NCI-H1694 treated with DMSO at 0.1 percent for 48 hours (cell line): Measurements from ENCODE around the gene CELF2.

Source experiments
- DNase-seq: peaks from one replicate; lab custom pipeline; 2025; lab: John Stamatoyannopoulos, UW

Gene CELF2

DNA sequence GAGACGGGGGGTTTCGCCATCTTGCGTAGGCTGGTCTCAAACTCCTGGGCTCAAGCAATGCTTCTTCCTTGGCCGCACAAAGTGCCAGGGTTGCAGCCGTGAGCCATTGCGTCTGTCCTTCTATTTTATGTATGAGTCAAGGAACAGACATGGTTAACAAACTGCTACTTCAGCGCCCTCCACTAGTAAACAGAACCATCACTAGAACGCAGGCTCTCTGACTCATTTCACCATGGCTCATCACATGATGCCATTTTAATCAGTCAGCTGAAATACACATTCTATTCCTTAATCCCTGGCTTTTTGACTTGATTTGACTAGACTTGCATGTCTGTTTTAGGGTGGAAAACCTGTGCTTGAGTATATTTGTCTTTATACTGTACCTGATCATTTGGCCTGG lies 41.3 kb downstream of the CELF2 start:
- DNase-seq, result no peak

GRCh38 chr10:11063856-11064255 lies 46.2 kb downstream of the CELF2 start:
- DNase-seq, result no peak

GRCh38 chr10:11064832-11065231 lies 47.2 kb downstream of the CELF2 start:
- DNase-seq, result no peak

DNA sequence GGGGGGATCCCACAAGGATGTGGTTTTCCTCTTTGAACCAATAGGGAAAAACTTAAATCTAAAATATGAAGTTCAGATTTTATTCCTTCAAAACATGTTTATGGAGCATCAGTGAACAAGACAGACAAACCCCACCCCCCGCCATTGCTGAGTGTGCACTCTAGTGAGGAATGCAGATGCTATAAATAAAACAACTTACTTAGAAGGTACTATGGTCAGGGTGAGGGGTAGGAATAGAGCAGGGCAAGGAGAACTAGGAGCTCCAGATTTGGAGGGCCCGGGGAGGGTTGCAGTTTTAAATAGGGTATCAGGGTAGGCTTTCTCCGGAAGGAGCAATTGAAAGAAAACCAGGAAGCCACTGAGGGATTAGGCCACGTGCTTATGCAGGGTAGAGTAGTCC lies 47.9 kb downstream of the CELF2 start:
- DNase-seq, result no peak

DNA sequence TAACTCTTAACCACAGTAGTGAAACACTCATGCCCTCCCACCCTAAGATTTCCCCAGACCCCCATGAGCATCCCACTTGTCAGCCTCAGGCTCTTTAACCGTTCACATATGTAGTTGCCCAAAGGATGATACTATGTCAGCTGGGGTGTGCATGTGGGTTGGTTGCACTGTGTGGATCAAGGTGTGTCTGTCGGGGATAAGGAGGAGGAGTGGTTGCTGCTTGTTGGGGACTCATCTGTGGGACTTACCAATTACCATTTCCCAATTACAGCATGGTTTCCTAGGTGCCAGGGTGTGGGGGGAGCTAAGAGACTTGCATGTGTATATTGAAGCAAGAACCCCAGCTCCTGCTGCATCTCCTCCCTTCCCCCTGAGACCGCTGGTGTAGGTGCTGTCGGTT lies 48.8 kb downstream of the CELF2 start:
- no peak for DNase-seq

GRCh38 chr10:11068861-11069633 lies 51.4 kb downstream of the CELF2 start:
- DNase-seq, result no peak

- DNase-seq, result no peak
These were observed 55.7 kb downstream of the CELF2 start for GRCh38 chr10:11073410-11073809.

- DNase-seq, result no peak
These were observed 57.0 kb downstream of the CELF2 start for GRCh38 chr10:11074536-11075267.

DNA sequence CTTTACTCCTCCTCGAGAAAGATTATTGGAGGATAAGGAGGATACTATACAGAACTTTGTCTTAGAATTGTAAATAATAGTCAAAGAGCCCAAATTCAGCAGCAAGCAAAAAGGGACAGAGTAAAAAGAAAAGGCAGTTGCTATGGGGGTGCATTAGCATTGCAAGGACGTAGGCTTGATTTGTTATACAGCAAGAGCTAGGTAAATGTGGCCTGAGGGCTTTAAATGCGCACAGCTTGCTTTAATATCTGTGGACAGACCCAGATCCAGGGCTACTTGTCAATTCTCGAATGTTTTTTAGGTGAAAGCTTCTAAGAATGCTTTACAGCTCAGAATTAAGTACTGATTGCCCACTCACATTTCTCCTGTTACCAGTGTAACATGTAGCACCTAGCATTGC lies 58.5 kb downstream of the CELF2 start:
- DNase-seq, result no peak

DNA sequence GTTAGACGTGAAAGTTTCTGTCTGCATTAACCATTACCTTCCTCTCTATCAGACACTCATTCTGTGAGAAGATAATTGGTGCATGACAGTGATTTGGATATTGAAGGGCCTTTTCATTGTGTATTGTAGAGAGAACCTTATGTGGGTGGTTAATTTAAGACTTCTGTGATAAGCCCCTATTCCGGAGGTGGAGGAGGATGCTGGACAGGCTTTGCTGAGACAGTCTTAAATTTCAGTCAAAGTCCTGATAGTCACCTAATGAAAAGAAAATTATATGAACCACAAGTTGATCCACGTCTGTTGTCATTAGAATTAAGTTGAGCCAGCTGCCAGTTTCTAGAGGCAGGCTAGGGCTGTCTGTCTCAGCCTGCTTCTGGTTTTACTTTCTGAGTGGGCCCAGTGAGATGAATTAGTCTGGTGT lies 62.9 kb downstream of the CELF2 start:
- no peak for DNase-seq

GRCh38 chr10:11081408-11081807 lies 63.7 kb downstream of the CELF2 start:
- DNase-seq, result no peak

DNA sequence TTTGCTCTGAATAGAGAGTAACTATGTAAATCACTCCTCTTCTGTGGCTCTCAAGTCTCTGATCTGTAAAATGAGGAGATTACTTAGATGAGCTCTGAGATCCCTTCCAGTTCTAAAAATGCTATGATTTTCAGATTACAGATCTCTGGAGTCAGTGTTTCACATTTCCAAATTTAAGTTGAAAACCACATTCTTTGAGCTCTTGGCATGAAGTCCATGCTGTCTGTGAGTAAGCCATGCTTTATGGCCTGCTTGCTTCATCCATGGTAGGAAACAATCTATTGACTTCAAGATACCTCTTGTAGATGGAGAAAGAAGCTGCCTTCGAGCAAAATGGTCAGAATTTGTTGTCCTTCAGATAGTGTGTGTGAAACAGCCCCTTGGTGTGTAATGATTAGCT lies 64.9 kb downstream of the CELF2 start:
- DNase-seq, result no peak

DNA sequence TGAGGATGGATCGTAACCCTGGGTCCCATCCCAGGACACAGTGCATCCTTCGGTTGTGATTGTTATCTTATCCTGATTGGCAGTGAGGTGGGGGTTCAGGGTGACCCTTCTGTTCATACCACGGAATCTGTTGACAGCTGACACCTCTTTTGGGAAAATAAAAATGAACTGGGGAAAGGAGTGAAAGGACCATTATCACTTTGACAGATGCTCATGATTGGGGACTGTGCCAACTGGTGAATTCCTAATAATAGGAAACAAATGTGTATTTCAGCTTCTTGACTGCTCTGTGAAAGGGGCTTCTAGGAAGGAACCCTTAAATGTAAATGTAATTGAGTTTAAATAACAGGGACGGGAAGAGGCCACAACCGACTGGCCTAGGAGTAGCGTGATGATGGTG lies 65.4 kb downstream of the CELF2 start:
- DNase-seq, result no peak

GRCh38 chr10:11085545-11085944 lies 67.9 kb downstream of the CELF2 start:
- no peak for DNase-seq

- no peak for DNase-seq
These were observed 68.6 kb downstream of the CELF2 start for GRCh38 chr10:11086177-11086840.

DNA sequence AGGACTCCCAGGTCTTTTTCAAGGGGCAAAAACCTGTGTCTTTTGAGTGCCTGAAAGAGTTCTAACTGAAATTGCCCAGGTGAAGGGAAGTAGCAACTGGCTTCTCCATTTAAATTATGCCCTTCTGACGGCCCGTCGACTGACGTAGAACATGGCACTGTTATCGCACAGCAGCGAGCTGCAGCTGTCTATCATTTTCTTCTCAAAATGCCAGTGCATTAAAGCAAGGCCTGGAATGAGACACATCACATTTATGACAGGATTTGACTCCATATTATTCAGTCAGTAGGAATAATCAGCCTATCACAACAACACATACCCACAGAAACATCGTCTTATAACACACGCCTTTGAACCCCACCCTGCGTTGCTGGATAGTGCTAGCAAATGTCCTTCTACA lies 69.7 kb downstream of the CELF2 start:
- DNase-seq, result no peak

GRCh38 chr10:11088709-11089108 lies 71.0 kb downstream of the CELF2 start:
- no peak for DNase-seq

GRCh38 chr10:11089272-11089671 lies 71.6 kb downstream of the CELF2 start:
- no peak for DNase-seq

- no peak for DNase-seq
These were observed 73.9 kb downstream of the CELF2 start for GRCh38 chr10:11091517-11092102.

DNA sequence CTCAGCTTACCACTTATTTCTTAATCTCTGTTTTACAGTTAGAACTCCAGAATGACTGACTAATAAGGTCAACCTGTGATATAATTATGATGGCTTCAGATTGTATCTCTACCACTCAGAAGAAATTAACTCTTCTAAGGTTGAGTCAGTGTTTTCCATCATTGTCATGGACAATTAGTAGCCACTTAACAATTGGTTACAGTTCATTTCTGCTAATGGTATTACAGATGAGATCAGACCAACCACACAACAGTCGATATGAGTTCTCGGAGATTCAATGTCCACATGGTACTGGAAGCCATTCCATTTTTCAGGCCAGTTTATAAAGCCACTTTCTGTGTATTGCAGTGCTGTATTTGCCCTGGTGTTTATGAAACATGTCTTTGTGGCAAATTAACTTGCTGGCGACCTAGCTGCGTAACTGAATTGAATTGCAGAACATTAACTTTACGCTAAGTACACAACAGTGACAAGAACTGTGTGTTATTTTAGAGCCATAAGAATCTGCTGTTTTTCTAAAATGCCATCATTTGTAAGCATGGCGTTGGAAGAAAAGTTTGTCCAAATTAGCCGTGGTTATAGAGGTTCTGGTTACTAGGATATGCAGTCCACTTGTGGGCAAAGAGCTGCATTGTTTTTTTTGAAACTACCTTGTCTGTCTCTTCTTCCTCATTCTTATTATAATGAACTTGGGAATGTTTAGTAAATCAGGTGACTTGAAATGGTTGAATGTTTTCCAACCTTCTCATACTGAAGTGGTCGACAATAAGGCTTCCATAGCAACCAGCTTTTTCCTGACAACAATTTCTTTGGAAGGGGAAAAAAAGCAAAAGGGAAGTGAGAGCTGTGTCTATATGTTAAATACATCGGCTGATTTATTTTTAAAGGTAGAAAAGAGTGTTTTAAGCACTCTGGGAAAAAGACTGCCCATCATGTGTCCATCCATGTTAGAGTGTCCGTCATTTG lies 76.4 kb downstream of the CELF2 start:
- no peak for DNase-seq

GRCh38 chr10:11095374-11095801 lies 77.7 kb downstream of the CELF2 start:
- no peak for DNase-seq
